ENCODE results near the gene FHIT. TPM values are rescaled to one million over a fixed set of nuclear protein-coding genes. Genes with fewer than 3 reads are reported as not detected.

FHIT gene
- total and polyA plus RNA-seq, 11 donors, result 4.2 to 26.8 (median 16.5) TPM

GRCh38 chr3:60431599-60431958 is 819.7 kb downstream of the FHIT start:
- intact Hi-C loops (cut with DNase I), result no loop called here
- Histone ChIP-seq H3K27me3 (no peaks in the 10 kb centered on the region), H3K9me3 (no peaks in the 10 kb centered on the region), H3K4me1 (peaks cover 0 to 3% (median 0%) of the 10 kb centered on the region in 12 donors), H3K4me3 (no peak overlapping the region), H3K27ac (no peak overlapping the region), H3K36me3 (no peaks in the 10 kb centered on the region)
- DNase-seq, result peak in 1 of 5 donors; percentile 16
- peak in 3 of 4 donors; percentile 38 to 57 (median 49) for ATAC-seq
- WGBS, 4 donors, result 27 to 47% (median 43%) methylated on average over 5 of the region's 5 CpGs
- TF ChIP-seq POLR2A (IDR thresholded peaks at IDR 0.05), result no peak
- TF ChIP-seq, protein P1, sequence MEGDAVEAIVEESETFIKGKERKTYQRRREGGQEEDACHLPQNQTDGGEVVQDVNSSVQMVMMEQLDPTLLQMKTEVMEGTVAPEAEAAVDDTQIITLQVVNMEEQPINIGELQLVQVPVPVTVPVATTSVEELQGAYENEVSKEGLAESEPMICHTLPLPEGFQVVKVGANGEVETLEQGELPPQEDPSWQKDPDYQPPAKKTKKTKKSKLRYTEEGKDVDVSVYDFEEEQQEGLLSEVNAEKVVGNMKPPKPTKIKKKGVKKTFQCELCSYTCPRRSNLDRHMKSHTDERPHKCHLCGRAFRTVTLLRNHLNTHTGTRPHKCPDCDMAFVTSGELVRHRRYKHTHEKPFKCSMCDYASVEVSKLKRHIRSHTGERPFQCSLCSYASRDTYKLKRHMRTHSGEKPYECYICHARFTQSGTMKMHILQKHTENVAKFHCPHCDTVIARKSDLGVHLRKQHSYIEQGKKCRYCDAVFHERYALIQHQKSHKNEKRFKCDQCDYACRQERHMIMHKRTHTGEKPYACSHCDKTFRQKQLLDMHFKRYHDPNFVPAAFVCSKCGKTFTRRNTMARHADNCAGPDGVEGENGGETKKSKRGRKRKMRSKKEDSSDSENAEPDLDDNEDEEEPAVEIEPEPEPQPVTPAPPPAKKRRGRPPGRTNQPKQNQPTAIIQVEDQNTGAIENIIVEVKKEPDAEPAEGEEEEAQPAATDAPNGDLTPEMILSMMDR (IDR thresholded peaks at IDR 0.05), result peak in 4 of 12 donors; percentile 21 to 33 (median 24)

DNA sequence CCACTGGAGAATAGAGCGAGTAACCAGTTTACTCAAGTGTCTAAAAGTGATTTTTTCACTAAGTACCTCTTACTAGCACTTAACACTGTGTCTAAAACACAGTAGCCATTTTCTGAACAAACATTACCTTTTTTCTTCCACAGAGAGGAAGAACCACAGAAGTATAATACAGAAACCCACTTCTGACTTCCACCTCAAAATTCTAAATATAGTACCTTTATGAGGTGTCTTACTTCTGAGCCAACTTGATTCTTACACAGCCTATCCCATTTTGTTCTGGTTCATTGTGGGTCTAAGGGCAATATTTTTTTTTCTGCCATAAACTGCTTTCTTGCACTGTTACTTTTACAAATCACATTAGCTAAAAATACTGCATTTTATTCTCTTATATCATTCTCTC is 821.0 kb downstream of the FHIT start:
- intact Hi-C loops (cut with DNase I), result no loop called here
- TF ChIP-seq POLR2A (IDR thresholded peaks at IDR 0.05), result no peak
- TF ChIP-seq, protein P1 (IDR thresholded peaks at IDR 0.05), result no peak
- H3K9me3 ChIP-seq, result no peaks in the 10 kb centered on the region
- H3K27ac ChIP-seq, result no peak overlapping the region
- WGBS, 4 donors, result 92 to 96% (median 94%) methylated on average over 1 of the region's 1 CpG
- DNase-seq, result no peak
- no peak overlapping the region for H3K4me3 ChIP-seq
- H3K4me1 ChIP-seq, result peaks cover 0 to 3% (median 0%) of the 10 kb centered on the region in 12 donors
- H3K27me3 ChIP-seq, result no peaks in the 10 kb centered on the region
- ATAC-seq, result no peak
- H3K36me3 ChIP-seq, result no peaks in the 10 kb centered on the region

GRCh38 chr3:60427109-60427508 is 824.1 kb downstream of the FHIT start:
- WGBS, 4 donors, result 80 to 91% (median 91%) methylated on average over 5 of the region's 5 CpGs

DNA sequence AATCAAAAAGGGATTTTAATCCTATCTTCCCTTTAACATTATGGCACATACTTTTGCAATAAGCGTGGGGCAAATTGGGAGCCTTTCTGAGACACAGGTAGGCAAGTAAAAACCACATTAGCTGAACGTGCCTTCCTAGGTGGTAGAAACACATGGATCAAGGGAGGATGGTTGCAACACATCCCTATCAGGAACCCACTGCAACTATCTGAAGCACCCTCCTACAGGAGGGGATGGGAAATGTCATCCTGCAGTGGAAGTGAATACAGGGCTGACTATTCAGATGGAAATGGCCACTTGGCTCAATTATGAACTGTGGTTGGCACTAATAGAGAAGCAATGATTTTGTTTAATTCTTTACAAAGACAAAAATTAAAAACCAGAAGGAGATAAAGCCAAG is 826.3 kb downstream of the FHIT start:
- ATAC-seq (no peak), DNase-seq (no peak)
- no peak overlapping the region for H3K4me3 ChIP-seq
- 78 to 94% (median 87%) methylated on average over 2 of the region's 2 CpGs for WGBS, 4 donors
- no peaks in the 10 kb centered on the region for H3K36me3 ChIP-seq
- no peak overlapping the region for H3K27ac ChIP-seq
- no peaks in the 10 kb centered on the region for H3K9me3 ChIP-seq
- no peaks in the 10 kb centered on the region for H3K27me3 ChIP-seq
- H3K4me1 ChIP-seq, result no peaks in the 10 kb centered on the region
- TF ChIP-seq POLR2A (IDR thresholded peaks at IDR 0.05), result no peak
- TF ChIP-seq, protein P1 (IDR thresholded peaks at IDR 0.05), result no peak
- intact Hi-C loops (cut with DNase I), result no loop called here

More at GRCh38 chr3:60427109-60427508, 824.1 kb downstream of the FHIT start:
- no peaks in the 10 kb centered on the region for H3K36me3 ChIP-seq
- no peaks in the 10 kb centered on the region for H3K4me1 ChIP-seq
- DNase-seq (no peak), ATAC-seq (no peak)
- H3K9me3 ChIP-seq, result no peaks in the 10 kb centered on the region
- intact Hi-C loops (cut with DNase I), result no loop called here
- no peak overlapping the region for H3K27ac ChIP-seq
- H3K4me3 ChIP-seq, result no peak overlapping the region
- H3K27me3 ChIP-seq, result no peaks in the 10 kb centered on the region
- TF ChIP-seq, protein P1 (IDR thresholded peaks at IDR 0.05), result no peak
- no peak for TF ChIP-seq POLR2A (IDR thresholded peaks at IDR 0.05)
